Progenitor cell of endocrine pancreas (in vitro differentiated cells): ENCODE measurements around the gene WNT4. TPM values are rescaled to one million over a fixed set of nuclear protein-coding genes. Genes with fewer than 3 reads are reported as not detected.
A peak's percentile ranks its signal among the peaks of the same experiment; 100 is the strongest.

Source experiments
- DNase-seq: peaks from one replicate; pipeline ENCODE4 v3.0.0; 2021; ENCODE audit warnings: low spot score; ENCODE audit not compliant: unreplicated experiment
- H3K27ac Mint-ChIP-seq: 2 replicates; pipeline ENCODE4 v1.8.0; 2021; ENCODE audit warnings: mild to moderate bottlenecking, moderate library complexity, mixed read lengths
- H3K27me3 Mint-ChIP-seq: 2 replicates; pipeline ENCODE4 v1.8.0; 2021; ENCODE audit warnings: mixed read lengths
- H3K36me3 Mint-ChIP-seq: 2 replicates; pipeline ENCODE4 v1.8.0; 2022; ENCODE audit warnings: mixed read lengths; ENCODE audit not compliant: insufficient read depth
- H3K4me1 Mint-ChIP-seq: 2 replicates; pipeline ENCODE4 v1.8.0; 2021; ENCODE audit warnings: low read depth, mixed read lengths
- H3K4me3 Mint-ChIP-seq: 2 replicates; pipeline ENCODE4 v1.8.0; 2021; ENCODE audit warnings: low read depth, mild to moderate bottlenecking, moderate library complexity, mixed read lengths
- H3K9me3 Mint-ChIP-seq: 2 replicates; pipeline ENCODE4 v1.8.0; 2021; ENCODE audit warnings: low read depth, mixed read lengths
- total RNA-seq: library from RNA; stranded (reverse); gene quantifications from 2 replicates; pipeline ENCODE4 v1.2.1, GENCODE V29; 2021
- TF ChIP-seq, protein P1 (sequence below): fragments of 200-600 bp; sonication (generic); IDR thresholded peaks from one replicate; pipeline ENCODE4 v1.5.0; 2021; ENCODE audit warnings: antibody characterized with exemption, mild to moderate bottlenecking; ENCODE audit not compliant: unreplicated experiment

Gene WNT4
- total RNA-seq, 1 donor from 2014 or later = 0.74 TPM

- no peak overlapping the region for H3K4me3 Mint-ChIP-seq
- no peaks in the 10 kb centered on the region for H3K36me3 Mint-ChIP-seq
- H3K4me1 Mint-ChIP-seq = peaks cover 5% of the 10 kb centered on the region
- H3K27me3 Mint-ChIP-seq = peaks cover 69% of the 10 kb centered on the region
- no peaks in the 10 kb centered on the region for H3K9me3 Mint-ChIP-seq
- TF ChIP-seq, protein P1, sequence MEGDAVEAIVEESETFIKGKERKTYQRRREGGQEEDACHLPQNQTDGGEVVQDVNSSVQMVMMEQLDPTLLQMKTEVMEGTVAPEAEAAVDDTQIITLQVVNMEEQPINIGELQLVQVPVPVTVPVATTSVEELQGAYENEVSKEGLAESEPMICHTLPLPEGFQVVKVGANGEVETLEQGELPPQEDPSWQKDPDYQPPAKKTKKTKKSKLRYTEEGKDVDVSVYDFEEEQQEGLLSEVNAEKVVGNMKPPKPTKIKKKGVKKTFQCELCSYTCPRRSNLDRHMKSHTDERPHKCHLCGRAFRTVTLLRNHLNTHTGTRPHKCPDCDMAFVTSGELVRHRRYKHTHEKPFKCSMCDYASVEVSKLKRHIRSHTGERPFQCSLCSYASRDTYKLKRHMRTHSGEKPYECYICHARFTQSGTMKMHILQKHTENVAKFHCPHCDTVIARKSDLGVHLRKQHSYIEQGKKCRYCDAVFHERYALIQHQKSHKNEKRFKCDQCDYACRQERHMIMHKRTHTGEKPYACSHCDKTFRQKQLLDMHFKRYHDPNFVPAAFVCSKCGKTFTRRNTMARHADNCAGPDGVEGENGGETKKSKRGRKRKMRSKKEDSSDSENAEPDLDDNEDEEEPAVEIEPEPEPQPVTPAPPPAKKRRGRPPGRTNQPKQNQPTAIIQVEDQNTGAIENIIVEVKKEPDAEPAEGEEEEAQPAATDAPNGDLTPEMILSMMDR = no peak
- DNase-seq = no peak
- no peak overlapping the region for H3K27ac Mint-ChIP-seq
These were observed 11.7 kb upstream of the WNT4 start for GRCh38 chr1:22154626-22155025.

- H3K4me1 Mint-ChIP-seq = peaks cover 5% of the 10 kb centered on the region
- H3K9me3 Mint-ChIP-seq = peaks cover 3% of the 10 kb centered on the region
- no peaks in the 10 kb centered on the region for H3K36me3 Mint-ChIP-seq
- H3K4me3 Mint-ChIP-seq = no peak overlapping the region
- TF ChIP-seq, protein P1 = no peak
- DNase-seq = no peak
- no peak overlapping the region for H3K27ac Mint-ChIP-seq
- H3K27me3 Mint-ChIP-seq = peaks cover 75% of the 10 kb centered on the region
These were observed 11.0 kb upstream of the WNT4 start for GRCh38 chr1:22153660-22154437.

DNA sequence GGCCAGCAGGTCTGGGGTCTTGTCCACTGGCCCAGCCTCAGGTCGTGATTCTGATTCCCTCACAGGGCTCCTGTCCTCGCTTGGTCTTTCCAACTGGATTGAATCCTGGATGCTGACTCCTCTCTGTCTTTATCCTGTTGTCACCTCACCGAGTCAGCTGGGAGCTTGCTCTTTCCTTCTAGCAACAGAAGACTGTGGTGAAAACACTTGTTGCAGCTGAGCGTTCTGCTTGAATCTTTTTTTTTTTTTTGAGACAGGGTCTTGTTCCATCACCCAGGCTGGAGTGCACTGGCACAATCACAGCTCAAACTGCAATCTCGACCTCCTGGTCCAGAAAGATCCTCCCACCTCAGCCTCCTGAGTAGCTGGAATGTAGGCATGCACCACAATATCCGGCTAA lies 8.0 kb upstream of the WNT4 start:
- H3K4me1 Mint-ChIP-seq = peaks cover 5% of the 10 kb centered on the region
- peaks cover 80% of the 10 kb centered on the region for H3K27me3 Mint-ChIP-seq
- no peak overlapping the region for H3K4me3 Mint-ChIP-seq
- TF ChIP-seq, protein P1 = no peak
- peaks cover 3% of the 10 kb centered on the region for H3K9me3 Mint-ChIP-seq
- no peak overlapping the region for H3K27ac Mint-ChIP-seq
- DNase-seq = no peak
- no peaks in the 10 kb centered on the region for H3K36me3 Mint-ChIP-seq

DNA sequence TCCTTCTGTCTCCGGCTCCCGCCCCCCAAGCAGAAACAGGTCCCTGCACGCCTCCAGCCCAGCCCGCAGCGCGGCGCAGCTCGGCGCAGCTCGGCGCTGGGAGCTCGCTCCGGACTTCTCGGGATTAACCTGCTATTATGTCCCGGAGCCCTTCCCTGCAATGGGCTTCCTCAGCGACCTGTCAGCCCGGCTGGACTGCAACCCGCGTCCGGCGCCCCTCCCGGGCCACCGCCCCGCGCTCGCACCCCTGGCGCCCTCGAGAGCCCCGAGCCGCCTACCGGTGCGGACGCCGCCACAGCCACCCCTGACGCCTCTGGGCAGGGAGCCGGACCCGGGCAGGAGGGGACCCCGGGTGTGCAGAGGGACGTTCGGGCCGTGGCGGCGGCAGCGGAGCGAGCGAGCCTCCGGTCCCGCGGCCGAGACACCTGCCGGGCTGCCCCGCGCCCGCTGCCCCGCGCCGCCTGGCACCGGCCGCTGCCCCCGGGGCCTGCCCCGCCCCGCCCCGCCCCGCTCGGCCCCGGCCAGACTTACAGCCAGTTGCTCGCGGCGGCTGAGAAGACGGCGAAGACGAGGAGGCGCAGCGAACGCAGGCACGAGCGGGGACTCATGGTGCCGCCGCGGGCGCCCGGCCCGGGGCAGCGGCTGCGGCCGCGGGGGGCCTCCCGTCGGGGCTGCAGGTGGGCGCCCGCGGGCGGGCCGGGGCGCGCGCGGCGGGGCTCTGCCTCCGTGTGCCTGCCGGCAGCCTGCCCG lies 407 bp downstream of the WNT4 start:
- Mint-ChIP-seq H3K9me3 (no peaks in the 10 kb centered on the region), H3K4me3 (peak overlapping the region; percentile 55)

More for the DNA sequence above, 407 bp downstream of the WNT4 start:
- Mint-ChIP-seq H3K4me1 (peaks cover 12% of the 10 kb centered on the region), H3K36me3 (no peaks in the 10 kb centered on the region), H3K27me3 (peaks cover 77% of the 10 kb centered on the region), H3K27ac (no peak overlapping the region)
- DNase-seq = peak; percentile 32
- TF ChIP-seq, protein P1 = peak; percentile 27
